Heart right ventricle (tissue), 16 donors: ENCODE measurements around the gene RIOK2. TPM values are rescaled to one million over a fixed set of nuclear protein-coding genes. Genes with fewer than 3 reads are reported as not detected.
"Not testable (repeated sequence)": the region's sequence is repeated elsewhere in the genome, so short reads cannot be mapped to it uniquely, and the experiment has no call there.

Experiments used
- ATAC-seq, 8 donors: fragments of 200-7000 bp; cut with Tn5 transposase; one replicate each; pipeline ENCODE4 v1.9.1; 2020; ENCODE audit warnings: mild to moderate bottlenecking in 8 of 8, moderate library complexity in 8 of 8, moderate number of reproducible peaks in 1 of 8
- DNase-seq, 2 donors: peaks; one replicate each; pipeline ENCODE4 v3.0.0-alpha.2; 2020
- H3K27ac ChIP-seq, 10 donors: fragments of 200-600 bp; sonication (generic) in 2 of 10; one replicate each; pipeline versions ENCODE4 v1.5.0 to v1.8.0; 2020 to 2022; ENCODE audit warnings: mild to moderate bottlenecking in 3 of 10
- H3K27me3 ChIP-seq, 7 donors: fragments of 200-600 bp; one replicate each; pipeline ENCODE4 v1.8.0; 2021 to 2022; ENCODE audit warnings: mild to moderate bottlenecking in 2 of 7
- H3K36me3 ChIP-seq, 9 donors: fragments of 200-600 bp; sonication (generic) in 1 of 9; one replicate each; pipeline versions ENCODE4 v1.5.0 to v1.8.0; 2020 to 2022; ENCODE audit warnings: mild to moderate bottlenecking in 2 of 9
- H3K4me1 ChIP-seq, 9 donors: fragments of 200-600 bp; sonication (generic) in 1 of 9; one replicate each; pipeline versions ENCODE4 v1.5.0 to v1.8.0; 2020 to 2022; ENCODE audit warnings: mild to moderate bottlenecking in 4 of 9
- H3K4me3 ChIP-seq, 10 donors: fragments of 200-600 bp; sonication (generic) in 2 of 10; one replicate each; pipeline versions ENCODE4 v1.5.0 to v1.8.0; 2020 to 2022; ENCODE audit warnings: mild to moderate bottlenecking in 7 of 10, moderate library complexity in 2 of 10
- H3K9me3 ChIP-seq, 11 donors: fragments of 200-600 bp in 10 of 11; sonication (generic) in 2 of 11; one replicate each; pipeline versions ENCODE4 v1.5.0 to v1.8.0; 2013 to 2022; ENCODE audit warnings: mild to moderate bottlenecking in 2 of 11, control low read depth in 1 of 11, moderate library complexity in 1 of 11
- WGBS, 2 donors: extraction: QIAGEN DNeasy Blood & Tissue Kit; methylation state at CpG; one replicate each; pipeline ENCODE4 v1.1.7; 2013; ENCODE audit warnings: inconsistent platforms in 1 of 2; 5-methylcytosine and 5-hydroxymethylcytosine counted together
- intact Hi-C, 10 donors: fragments of 100-400 bp; cut with DNase I; formaldehyde crosslinking; loops; one replicate each; pipeline versions ENCODE4 v1.11.1 to v1.14.2; 2022
- polyA plus RNA-seq, 2 donors: library from polyadenylated mRNA; stranded (reverse); fragments of 200-250 nt; gene quantifications; one replicate each; pipeline ENCODE4 v1.2.3, GENCODE V29; 2013
- total RNA-seq, 10 donors: library from RNA; stranded (reverse); fragmentation: NEBNext Ultra II Directional in 3 of 10; extraction: Animal tissue kit (Norgen Biotek cat#: 25700) in 3 of 10; gene quantifications; one replicate each; pipeline versions ENCODE4 v1.2.1 to v1.2.4, GENCODE V29; 2021 to 2023
- TF ChIP-seq, protein P1 (sequence below), 9 donors: fragments of 200-600 bp; sonication (generic) in 2 of 9; IDR thresholded peaks; one replicate each; pipeline versions ENCODE4 v1.5.0 to v1.8.0; 2021 to 2022; ENCODE audit warnings: antibody characterized with exemption in 9 of 9, mild to moderate bottlenecking in 5 of 9, moderate library complexity in 1 of 9
- donor health status: Arrhythmogenic right ventricular cardiomyopathy.
- donor health status: ischemic (EF 13 %, LVEDD 7.1; RV severe dilation, severe dysfunction).
- donor health status: healthy with polysubstance abuse.
- donor health status: DM: no; HTN: yes; CAD: no.
- donor health status: DM: no; HTN: no; CAD: no.
- donor health status: ischemic (EF 25% LVEDD 6.9; RV normal size, moderate dysfunction).
- donor health status: ischemic (EF 25% LVEDD 5.7; RV mildly dilated, moderate dysfunction).
- donor health status: healthy.
- donor health status: DM: yes; HTN: yes; CAD: no.
- donor health status: Ischemic cardiomyopathy.
- donor health status: ischemic (EF 35%, LVEDD 5.7; RV mildly dilated, moderate dysfunction).
- donor health status: nonischemic (EF 11% LVEDD 7.7; RV severe dilation, severe dysfunction).
- donor health status: DM: yes; HTN: yes; CAD: no.
- donor health status: PGD.
- donor health status: ischemic (EF 29% LVEDD 5.4; RV normal size, mild dysfunction).
- donor health status: nonischemic (EF 23%, LVEDD 6.1; RV moderate dilation, normal function).

Gene RIOK2
- total and polyA plus RNA-seq, 12 donors: 7.9 to 24.5 (median 19.7) TPM

DNA sequence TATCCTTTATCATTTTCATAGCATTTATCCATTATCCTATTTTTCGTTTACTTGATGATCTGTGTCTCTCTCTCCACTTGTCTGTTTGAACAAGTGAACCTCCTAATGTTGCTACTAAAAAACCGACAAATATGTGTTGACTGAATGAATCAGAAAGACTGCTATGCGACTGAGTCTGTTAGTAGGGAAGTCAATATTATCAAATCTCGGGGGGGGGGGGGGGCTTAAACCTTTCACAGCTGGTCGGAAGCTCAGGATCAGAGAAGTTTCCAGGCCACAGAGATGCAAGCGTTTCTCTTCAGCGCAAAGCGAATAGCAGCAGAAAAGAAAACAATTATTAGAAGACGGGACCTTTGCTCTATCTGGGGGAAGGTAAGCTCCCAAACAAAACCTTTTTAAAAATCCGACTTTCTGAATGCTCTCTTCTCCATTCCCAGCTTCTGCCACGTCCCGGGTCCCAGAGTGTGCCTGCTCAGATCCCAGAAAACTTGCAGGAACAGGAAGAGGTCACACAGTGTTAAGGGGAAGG lies 412 bp downstream of the RIOK2 start:
- TF ChIP-seq, protein P1, sequence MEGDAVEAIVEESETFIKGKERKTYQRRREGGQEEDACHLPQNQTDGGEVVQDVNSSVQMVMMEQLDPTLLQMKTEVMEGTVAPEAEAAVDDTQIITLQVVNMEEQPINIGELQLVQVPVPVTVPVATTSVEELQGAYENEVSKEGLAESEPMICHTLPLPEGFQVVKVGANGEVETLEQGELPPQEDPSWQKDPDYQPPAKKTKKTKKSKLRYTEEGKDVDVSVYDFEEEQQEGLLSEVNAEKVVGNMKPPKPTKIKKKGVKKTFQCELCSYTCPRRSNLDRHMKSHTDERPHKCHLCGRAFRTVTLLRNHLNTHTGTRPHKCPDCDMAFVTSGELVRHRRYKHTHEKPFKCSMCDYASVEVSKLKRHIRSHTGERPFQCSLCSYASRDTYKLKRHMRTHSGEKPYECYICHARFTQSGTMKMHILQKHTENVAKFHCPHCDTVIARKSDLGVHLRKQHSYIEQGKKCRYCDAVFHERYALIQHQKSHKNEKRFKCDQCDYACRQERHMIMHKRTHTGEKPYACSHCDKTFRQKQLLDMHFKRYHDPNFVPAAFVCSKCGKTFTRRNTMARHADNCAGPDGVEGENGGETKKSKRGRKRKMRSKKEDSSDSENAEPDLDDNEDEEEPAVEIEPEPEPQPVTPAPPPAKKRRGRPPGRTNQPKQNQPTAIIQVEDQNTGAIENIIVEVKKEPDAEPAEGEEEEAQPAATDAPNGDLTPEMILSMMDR (IDR thresholded peaks at IDR 0.05): no peak
- ATAC-seq (peak in 3 of 8 donors; percentile 1 to 34 (median 15)), DNase-seq (no peak)
- WGBS, 2 donors: 0 to 1% methylated on average over 12 of the region's 12 CpGs
- intact Hi-C loops: no loop called here
- peak overlapping the region; percentile 84 to 97 (median 90) for H3K27ac ChIP-seq
- H3K36me3 ChIP-seq: peaks cover 0 to 20% (median 6%) of the 10 kb centered on the region in 9 donors
- peaks cover 2 to 31% (median 26%) of the 10 kb centered on the region in 9 donors for H3K4me1 ChIP-seq
- H3K27me3 ChIP-seq: no peaks in the 10 kb centered on the region
- peak overlapping the region; percentile 50 to 85 (median 76) for H3K4me3 ChIP-seq
- H3K9me3 ChIP-seq: no peaks in the 10 kb centered on the region

DNA sequence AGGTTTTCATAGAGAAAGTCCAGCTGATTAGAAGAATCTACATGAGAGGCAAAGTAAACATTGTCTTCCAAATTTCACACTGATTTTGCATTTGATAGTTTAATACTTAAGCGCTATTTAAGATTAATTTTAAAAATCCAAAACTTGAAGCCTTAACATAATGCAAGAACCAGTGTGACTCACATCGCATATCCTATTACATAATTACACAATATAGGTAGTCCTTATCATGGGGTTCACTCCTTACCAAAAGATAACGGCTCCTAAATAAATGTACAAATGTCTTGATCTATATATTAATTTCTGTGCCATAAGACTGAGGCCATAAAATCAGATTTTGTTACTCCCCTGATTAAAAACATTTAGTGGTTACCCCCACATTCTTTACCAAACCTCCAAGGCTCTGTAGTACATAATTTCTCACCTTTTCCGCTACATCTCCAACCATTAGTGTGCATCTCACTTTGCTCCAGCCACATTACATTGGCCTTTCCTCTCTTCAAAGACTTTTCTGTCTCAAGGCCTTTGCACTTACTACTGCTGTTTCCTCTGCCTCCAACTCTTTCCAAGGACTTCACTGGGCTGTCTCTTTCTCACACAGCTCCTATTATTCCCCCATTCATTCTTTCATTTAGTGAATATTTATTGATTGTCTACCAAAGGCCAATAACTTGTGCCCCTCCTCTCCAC lies 1.0 kb downstream of the RIOK2 start:
- H3K4me3 ChIP-seq: peak overlapping the region; percentile 50 to 85 (median 76)
- peaks cover 0 to 26% (median 12%) of the 10 kb centered on the region in 9 donors for H3K36me3 ChIP-seq
- DNase-seq (no peak), ATAC-seq (no peak)
- intact Hi-C loops: no loop called here
- H3K4me1 ChIP-seq: peaks cover 2 to 31% (median 26%) of the 10 kb centered on the region in 9 donors
- H3K27ac ChIP-seq: peak overlapping the region in 8 of 10 donors; percentile 84 to 97 (median 92)
- 75 to 78% methylated on average over 4 of the region's 4 CpGs for WGBS, 2 donors
- H3K9me3 ChIP-seq: no peaks in the 10 kb centered on the region
- TF ChIP-seq, protein P1 (IDR thresholded peaks at IDR 0.05): no peak
- H3K27me3 ChIP-seq: no peaks in the 10 kb centered on the region

DNA sequence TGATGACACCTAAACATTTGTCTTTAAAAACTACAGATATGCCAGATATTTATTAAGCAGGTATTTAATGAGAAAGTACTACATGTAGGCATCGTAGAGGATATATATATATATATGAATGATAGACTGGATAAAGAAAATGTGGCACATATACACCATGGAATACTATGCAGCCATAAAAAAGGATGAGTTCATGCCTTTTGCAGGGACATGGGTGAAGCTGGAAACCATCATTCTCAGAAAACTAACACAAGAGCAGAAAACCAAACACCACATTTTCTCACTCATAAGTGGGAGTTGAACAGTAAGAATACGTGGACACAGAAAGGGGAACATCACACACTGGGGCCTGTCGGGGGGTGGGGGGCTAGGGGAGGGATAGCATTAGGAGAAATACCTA lies 3.6 kb downstream of the RIOK2 start:
- 82 to 97% methylated on average over 3 of the region's 3 CpGs for WGBS, 2 donors
- H3K9me3 ChIP-seq, H3K27ac ChIP-seq, H3K4me3 ChIP-seq, H3K27me3 ChIP-seq, intact Hi-C loops, ATAC-seq, DNase-seq: not testable (repeated sequence)
- H3K36me3 ChIP-seq: peaks cover 0 to 51% (median 37%) of the 10 kb centered on the region in 9 donors
- peaks cover 2 to 31% (median 26%) of the 10 kb centered on the region in 9 donors for H3K4me1 ChIP-seq

DNA sequence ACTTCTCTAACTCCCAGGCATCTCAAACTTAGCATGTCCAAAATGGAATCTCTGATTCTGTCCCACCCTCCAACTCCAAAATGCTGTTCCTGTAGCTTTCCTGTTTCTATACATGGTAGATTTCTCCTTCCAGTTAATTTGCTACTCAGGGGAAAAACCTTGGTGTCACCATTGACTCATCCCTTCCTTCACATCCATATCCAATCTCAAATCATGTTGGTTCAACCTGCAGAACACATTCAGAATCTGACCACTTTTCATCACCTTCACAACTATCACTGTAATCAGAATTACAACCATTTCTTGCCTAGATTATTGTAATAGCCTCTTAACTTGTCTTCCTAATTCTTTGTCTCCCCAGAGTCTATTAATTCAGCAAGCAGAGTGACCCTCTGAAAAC lies 10.8 kb downstream of the RIOK2 start:
- TF ChIP-seq, protein P1 (IDR thresholded peaks at IDR 0.05): no peak
- ATAC-seq (no peak), DNase-seq (no peak)
- intact Hi-C loops: no loop called here
- Histone ChIP-seq H3K27ac (no peak overlapping the region), H3K9me3 (no peaks in the 10 kb centered on the region), H3K4me3 (no peak overlapping the region), H3K4me1 (peaks cover 0 to 2% (median 0%) of the 10 kb centered on the region in 9 donors), H3K27me3 (no peaks in the 10 kb centered on the region), H3K36me3 (peaks cover 0 to 100% (median 62%) of the 10 kb centered on the region in 9 donors)

DNA sequence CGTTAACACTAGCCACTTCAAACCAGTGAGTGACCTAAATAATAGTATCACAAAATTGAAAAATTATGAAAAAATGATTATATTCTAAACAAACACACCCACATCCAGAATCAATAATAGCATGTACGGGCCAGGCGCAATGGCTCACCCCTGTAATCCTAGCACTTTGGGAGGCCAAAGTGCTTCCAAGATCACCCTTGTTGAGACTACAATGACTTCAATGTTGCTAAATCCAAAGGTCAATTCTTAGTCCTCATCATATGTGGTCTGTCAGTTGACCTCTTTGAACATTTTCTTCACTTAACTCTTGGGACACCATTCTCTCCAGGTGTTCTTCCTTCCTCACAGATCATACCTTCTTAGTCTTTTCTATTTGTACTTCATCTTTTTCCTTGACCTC lies 11.3 kb downstream of the RIOK2 start:
- no peaks in the 10 kb centered on the region for H3K9me3 ChIP-seq
- DNase-seq (no peak), ATAC-seq (no peak)
- no peak overlapping the region for H3K27ac ChIP-seq
- H3K27me3 ChIP-seq: no peaks in the 10 kb centered on the region
- TF ChIP-seq, protein P1 (IDR thresholded peaks at IDR 0.05): no peak
- intact Hi-C loops: no loop called here
- H3K36me3 ChIP-seq: peaks cover 0 to 100% (median 62%) of the 10 kb centered on the region in 9 donors
- WGBS, 2 donors: 92 to 93% methylated on average over 3 of the region's 3 CpGs
- no peak overlapping the region for H3K4me3 ChIP-seq
- H3K4me1 ChIP-seq: peaks cover 0 to 7% (median 0%) of the 10 kb centered on the region in 9 donors
